ENCODE results near the gene GSDME. TPM values are rescaled to one million over a fixed set of nuclear protein-coding genes. Genes with fewer than 3 reads are reported as not detected.
"Not testable (repeated sequence)": the region's sequence is repeated elsewhere in the genome, so short reads cannot be mapped to it uniquely, and the experiment has no call there.

The GSDME gene
- total RNA-seq, result 10 to 100 TPM; 33.4 to 43.5 TPM
- long read RNA-seq, donor 1, transcript GSDME-215 (10 exons, 2,250 nt), result major isoform, 21 of 34 reads
- long read RNA-seq, donor 1, partial matches to known transcripts, result 5 of 34 reads
- long read RNA-seq, donor 1, other reads (novel, unspliced or antisense), result 5 of 34 reads
- long read RNA-seq, donor 2, transcript GSDME-203 (9 exons, 1,997 nt), result minor isoform, 9 of 181 reads
- long read RNA-seq, donor 2, transcript GSDME-215 (10 exons, 2,250 nt), result major isoform, 134 of 181 reads
- long read RNA-seq, donor 2, transcript GSDME-201 (10 exons, 2,592 nt), result minor isoform, 5 of 181 reads
- long read RNA-seq, donor 2, partial matches to known transcripts, result 20 of 181 reads
- long read RNA-seq, donor 2, other reads (novel, unspliced or antisense), result 10 of 181 reads

DNA sequence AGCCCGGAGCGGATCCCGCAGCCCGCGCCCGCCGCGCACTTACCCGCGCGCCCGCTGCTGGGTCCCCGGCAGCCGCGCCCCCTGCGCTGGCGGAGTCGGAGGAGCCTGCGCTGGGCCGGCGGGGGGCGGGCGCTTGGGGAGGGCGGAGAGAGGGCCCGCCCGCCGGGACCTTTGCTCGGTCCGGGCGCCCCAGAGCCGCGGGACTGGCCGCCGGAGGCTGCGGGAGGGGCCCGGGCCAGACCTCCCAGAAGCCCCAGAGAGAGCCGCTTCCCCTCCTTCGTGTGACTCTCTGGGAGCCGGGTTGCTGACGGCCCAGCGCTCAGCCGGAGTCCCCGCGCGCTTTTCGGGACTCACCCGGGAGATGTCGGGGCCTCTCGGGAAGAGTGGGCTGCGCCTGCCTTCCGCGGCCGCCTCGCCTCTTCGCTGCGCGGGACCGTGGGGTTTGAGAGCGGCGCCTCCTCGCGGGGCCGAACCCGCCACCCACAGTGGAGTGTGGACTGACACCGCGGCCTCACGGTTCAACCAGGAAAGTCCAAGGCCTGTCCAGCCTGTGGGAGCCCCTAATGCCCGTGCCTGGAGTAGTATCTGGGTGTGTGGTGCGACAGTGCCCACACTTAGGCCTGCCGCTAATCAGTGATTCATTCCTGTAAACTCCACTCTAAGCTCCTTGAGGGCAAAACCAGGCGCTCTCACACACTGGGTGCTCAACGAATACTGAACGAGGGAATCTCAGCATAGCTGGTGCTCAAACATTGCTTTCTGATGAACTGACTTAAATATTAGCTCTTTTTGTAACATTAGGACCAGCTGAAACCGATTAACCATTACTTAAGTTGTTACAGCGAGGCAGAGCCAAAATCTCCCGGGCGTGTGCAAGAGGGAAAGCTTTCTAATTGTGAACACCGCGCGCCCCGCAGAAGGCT, at the start of gene GSDME:
GSDME (minus strand) TSS at position 112 of the 923 bp plus-strand sequence. CDS start 7,690 bp downstream, outside the sequence.
- intact Hi-C loops (cut with DNase I), result no loop called here

DNA sequence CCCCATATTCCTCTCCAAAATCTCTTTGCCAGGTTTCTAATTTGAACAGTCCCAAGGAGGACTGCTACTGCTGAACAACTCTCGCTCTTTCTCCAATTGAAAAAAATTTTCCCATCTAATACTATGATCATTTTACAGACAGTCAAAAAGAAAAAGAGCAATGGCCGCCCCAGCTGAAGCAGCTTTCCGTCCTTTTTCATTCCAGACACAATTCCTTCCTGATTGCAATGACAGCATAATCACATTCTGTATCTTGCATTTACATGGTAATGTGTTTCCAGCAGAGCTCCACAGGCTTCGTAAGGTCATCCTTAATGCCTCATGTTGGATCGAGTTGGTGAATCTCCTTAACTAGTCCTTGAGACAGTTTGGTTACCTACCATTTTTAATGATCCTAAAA, 45.0 kb upstream of the GSDME start:
- intact Hi-C loops (cut with DNase I), result no loop called here
- no peak for DNase-seq (ENCODE audit: low spot score)

More for the DNA sequence above, at the start of gene GSDME:
- DNase-seq (ENCODE audit: low spot score), result peak; percentile 87

DNA sequence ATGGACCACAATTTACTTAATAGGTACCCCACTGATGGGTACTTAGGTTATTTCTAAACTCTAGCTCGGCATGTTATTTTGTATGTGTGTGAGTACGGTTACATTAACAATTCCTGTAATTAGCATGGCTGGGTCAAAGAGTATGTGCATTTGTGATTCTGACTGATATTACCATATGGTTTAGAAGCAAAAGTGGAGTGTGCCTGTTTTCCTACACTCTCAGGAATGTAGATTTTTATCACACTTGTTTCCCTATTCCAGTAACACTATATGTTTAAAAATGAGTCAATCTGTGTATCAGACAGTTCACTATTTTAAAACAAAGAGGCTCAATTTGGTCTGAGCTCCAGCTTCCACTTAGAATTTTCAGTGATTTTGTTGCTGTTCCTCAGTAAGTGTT, 44.6 kb upstream of the GSDME start:
- DNase-seq (ENCODE audit: low spot score), result no peak
- intact Hi-C loops (cut with DNase I), result no loop called here

DNA sequence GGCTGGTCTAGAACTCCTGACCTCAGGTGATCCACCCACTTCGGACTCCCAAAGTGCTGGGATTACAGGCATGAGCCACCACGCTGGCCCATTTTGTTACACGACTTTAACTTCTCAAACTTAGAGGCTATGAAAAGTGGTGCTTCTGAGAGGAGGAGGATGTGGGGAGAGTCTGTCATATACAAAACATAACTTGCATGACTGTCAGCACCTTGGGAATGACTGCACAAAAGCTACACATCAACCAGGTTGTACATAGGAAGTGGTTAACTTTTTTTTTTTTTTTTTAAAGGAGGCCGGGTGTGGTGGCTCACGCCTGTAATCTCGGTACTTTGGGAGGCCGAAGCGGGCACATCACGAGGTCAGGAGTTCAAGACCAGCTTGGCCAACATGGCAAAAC, 43.4 kb upstream of the GSDME start:
- intact Hi-C loops (cut with DNase I), result no loop called here
- no peak for DNase-seq (ENCODE audit: low spot score)

DNA sequence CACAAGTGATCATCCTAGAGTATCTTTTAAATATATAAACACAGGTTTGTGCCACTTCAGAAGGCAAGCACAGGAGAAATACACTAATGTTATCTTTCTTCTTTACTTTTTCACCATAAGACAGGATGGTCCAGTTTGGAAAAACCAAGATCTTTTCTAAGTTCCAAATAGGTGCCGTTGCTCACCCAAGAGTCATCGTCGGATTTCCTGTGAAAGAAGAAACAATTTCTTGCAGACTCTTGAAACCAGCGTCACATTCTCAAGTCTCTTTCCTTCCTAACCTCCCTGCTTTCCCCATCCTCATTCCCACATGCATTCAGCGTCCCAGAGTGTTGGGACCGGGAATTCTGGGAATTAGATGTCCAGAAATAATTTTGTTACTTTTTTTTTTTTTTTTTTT, 42.8 kb upstream of the GSDME start:
- intact Hi-C loops (cut with DNase I), result no loop called here
- no peak for DNase-seq (ENCODE audit: low spot score)

DNA sequence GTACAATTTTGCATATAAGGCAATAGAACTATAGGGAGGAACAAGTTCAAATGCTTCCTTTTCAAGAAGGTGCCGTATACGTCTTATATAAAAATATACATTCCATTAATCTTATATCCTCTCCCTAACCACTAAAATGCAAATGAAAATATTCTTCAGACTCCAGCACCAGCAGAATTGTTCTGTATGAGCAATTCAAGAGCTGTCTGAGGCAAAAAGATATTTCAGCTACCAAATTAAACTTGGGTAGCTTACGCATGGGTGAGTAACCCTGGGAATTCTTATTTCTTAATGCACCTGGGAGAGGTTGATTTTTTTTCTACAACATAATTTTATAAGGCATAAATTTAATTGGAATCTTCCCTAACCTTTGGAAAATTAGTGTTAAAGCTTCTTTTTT, 42.2 kb upstream of the GSDME start:
- intact Hi-C loops (cut with DNase I), result no loop called here
- DNase-seq (ENCODE audit: low spot score), result no peak

DNA sequence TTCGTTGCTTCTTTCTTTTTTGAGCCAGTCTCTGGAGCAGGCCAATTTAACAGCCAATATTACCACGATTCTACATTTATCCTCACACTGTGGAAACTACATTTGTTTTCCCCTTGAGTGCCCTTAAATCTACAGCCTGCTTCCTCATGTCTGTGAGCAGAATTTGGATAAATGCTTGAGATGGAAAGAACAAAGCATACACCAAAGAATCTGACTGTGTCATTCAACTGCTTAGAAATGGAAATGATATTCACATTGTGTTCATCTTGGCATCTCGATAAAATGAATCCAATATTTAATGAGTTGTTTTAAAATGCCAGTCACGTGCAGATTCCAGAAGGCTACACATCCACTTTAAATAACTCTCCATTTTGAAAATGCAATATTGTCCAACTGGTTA, 41.0 kb upstream of the GSDME start:
- intact Hi-C loops (cut with DNase I), result no loop called here
- DNase-seq (ENCODE audit: low spot score), result no peak

DNA sequence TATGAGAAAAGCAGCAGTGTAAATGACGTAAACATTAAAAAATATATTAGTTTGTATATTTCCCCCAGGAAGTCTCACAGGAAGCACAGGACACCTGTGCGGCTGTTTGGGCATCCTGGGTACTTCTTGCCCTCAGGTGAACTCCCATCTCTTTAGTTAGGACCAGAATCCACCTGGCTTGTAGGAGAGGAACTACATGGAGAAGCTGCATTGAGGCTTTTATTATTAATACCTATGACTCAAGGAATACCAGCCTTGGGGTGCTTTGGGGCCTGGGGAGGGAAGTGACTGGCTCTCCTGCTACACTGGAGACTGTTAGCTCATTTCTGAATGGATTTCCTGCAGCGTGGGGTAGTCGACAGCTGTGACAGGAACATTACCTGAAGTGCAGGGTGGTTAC, 40.0 kb upstream of the GSDME start:
- intact Hi-C loops (cut with DNase I), result no loop called here
- DNase-seq (ENCODE audit: low spot score), result no peak

DNA sequence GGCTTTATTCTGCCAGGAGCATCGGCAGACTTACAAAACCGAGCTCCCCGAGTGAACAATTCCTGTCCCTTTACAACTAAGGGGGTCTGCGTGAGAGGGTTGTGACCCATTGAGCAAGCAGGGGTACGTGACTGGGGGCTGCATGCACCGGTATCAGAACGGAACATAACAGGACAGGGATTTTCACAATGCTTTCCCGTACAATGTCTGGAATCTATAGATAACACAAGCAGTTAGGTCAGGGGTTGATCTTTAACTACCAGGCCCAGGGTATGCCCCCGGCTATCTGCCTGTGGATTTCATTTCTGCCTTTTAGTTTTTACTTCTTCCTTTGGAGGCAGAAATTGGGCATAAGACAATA, 38.1 kb upstream of the GSDME start:
- DNase-seq (ENCODE audit: low spot score), result no peak
- intact Hi-C loops (cut with DNase I), result no loop called here

DNA sequence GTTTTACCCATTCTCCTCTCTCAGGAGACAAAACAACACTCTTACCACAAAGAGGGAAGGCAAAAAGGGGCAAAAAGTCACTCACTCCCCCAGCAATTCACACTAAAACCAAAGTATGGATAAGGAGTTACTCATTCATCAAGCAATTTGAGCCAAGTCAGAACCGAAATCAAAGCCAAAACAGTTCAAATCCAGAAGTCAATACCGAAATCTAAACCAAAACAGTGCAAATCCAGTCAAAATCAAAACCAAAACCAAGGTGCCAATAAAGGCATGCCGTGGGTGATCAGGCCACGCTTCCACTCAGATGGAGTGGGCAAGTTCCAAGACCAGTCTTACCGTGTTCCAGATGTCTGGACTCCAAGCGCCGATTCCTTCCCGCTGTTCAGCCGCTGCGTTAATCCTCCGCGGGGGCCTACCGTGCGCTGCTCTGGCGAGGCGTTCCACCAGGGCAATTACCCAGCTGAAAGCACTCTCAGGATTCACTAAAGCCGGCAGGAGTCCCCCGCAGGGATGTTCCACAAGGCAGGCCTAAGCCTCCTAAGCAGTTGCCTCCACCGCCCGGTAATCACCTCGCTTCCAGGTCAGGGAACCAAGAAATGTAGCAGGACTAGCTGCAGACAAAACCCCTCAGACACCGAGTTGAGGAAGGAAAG, 37.6 kb upstream of the GSDME start:
- DNase-seq (ENCODE audit: low spot score); intact Hi-C loops (cut with DNase I): not testable (repeated sequence)

DNA sequence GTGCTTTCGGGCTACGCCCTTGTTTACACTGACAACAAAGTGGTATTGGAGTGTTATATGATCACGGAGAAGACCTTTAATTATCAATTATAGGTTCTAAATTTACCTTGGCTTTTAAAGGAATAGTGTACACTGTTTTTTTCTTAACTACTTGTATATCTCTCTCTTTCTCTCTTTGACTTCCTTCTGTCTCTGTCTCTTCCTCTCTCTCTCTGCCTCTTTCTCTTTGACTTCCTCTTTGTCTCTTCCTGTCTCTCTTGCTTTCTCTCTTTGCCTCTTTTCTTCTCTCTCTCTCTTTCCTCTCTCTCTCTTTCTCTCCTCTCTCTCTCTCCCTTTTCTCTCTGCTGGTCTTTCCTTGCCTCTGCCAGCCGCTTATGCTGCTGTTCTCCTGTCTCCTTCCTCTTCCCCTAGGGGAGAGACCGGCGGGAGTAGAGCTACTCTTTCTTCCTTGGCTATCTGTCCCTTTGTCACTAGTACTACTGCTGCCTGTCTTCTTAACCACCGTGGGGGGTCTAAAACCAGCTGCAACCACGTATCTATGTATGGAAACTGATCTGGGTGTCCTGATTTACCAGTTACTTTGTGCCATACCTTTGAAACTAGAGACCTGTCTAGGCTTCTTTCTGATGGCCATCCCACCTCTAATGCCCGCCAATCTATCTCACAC, 36.9 kb upstream of the GSDME start:
- DNase-seq (ENCODE audit: low spot score), result no peak
- intact Hi-C loops (cut with DNase I), result no loop called here

DNA sequence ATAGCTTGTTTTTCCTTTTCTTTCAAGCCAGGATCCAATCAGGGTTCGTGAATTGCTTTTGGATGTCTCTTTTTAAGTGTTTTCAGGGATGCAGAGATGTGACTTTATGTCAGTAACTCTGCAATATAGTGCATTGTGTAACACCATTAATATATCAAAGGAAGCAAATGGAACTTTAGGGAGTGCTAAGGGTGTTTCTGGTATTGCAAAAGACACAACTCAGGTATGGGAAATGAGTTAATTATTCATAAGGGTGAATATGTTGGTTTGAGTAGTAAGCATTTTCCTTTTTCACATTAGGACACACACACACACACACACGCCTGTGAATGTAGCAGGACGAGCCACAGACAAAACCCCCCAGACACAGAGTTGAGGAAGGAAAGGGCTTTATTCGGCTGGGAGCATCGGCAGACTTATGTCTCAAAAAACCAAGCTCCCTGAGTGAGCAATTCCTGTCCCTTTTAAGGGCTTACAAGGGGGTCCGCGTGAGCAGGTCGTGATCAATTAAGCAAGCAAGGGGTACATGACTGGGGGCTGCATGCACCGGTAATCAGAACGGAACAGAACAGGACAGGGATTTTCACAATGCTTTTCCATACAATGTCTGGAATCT, 31.8 kb upstream of the GSDME start:
- intact Hi-C loops (cut with DNase I), result no loop called here
- DNase-seq (ENCODE audit: low spot score), result no peak

DNA sequence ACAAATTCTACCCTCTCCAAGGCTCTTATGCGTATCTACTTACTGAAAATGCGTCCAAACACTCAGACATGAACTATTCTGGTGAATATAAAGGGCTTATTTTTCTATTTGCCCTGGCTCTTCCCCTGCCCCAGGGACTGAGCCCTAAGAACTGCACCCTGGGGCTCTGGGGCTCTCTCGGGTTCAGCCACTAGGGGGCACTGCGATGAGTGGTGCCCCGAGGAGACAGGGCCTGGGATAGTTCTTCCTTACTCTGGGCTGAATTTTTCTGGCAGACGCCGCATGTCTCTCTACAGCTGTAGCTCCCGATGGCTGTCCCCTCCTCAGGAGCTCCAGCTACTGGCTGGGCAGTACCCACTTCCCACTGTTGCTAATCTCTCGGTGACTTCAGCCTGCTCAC, 30.8 kb upstream of the GSDME start:
- intact Hi-C loops (cut with DNase I), result no loop called here
- DNase-seq (ENCODE audit: low spot score), result no peak

DNA sequence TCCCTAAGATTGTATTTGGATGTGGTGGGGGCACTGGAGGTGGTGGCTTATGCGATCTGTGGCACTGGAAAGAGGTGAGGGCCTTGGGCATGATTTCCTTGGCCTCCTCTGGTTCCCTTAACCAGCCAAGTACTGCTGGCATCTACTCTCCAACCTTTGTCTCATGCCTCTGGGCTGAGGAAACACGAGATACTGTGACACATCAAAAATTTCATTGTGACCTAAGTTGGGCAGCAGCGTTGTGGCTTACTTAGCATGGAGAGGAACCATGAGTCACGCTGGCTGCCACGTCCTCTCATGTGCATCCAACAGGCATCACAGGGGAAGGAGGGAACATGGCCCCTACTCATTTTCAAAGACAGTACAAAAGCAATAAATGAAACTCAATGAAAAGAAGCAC, 29.7 kb upstream of the GSDME start:
- intact Hi-C loops (cut with DNase I), result no loop called here
- DNase-seq (ENCODE audit: low spot score), result peak; percentile 86

DNA sequence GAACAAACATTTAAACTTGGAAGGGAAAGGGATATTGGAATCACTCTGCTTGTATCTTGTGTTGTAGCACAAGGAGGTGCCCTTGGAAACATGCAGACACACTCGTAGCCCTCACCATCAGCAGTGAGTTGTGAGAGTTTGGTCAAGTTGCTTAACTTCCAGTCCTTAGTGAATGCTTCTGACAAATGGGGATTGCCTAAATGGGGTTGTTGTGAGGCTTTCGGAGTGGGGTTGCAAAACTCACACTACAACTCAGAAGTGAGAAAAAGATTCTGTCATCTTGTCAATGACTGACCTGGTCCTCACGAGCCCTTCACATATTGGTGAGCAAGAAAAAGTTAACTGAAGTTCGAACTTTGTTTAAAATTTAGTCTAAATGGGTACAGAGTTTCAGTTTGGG, 29.0 kb upstream of the GSDME start:
- intact Hi-C loops (cut with DNase I), result no loop called here
- no peak for DNase-seq (ENCODE audit: low spot score)

DNA sequence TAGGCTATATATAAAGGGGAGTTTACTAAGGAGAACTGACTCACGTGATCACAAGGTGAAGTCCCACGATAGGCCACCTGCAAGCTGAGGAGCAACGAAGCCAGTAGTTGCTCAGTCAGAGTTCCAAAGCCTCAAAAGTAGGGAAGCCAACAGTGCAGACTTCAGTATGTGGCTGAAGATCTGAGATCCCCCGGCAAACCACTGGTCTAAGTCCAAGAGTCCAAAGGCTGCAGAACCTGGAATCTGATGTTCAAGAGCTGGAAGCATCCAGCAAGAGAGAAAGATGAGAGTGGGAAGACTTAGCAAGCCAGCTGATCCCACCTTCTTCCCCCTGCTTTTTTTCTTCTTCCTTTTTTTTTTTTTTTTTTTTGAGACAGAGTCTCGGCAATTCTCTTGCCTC, 27.0 kb upstream of the GSDME start:
- intact Hi-C loops (cut with DNase I), result no loop called here
- DNase-seq (ENCODE audit: low spot score), result no peak

DNA sequence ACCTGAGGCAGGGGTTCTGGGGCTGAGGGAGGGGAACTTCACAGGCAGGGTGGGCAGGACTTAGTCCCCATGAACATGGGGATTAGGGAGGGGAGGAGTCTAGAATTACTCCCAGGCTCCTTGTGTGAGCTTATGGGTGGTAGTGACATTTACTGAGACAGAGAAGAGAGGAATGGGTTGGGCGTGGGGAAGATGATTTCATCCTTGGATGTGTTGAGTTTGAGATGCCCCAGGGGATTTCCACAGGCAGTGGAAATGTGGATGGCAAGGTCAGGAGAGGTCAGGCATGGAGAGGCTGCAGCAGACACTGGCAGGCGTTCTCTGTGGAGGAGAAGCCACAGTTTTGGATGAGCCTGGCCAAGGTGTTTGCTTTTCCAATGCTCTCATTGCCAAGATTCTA, 26.4 kb upstream of the GSDME start:
- intact Hi-C loops (cut with DNase I), result no loop called here
- no peak for DNase-seq (ENCODE audit: low spot score)

DNA sequence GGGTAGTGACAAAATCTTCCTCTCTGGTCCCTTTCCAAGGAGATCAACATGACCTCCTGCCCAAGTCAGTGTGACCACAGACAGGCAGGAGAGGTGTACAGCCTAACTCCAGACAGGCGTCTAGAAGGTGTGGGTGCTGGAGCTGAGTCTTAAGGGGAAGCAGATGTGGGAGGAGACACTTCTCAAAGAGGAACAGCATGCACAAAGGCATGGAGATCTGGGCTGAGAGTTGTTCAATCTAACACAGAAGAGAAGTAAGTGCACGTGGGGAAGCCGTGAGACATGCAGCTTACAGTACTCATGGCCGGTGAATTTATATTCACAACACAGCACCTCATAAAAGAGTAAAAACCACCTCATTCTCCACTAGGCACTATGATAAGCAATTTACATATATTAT, 23.8 kb upstream of the GSDME start:
- no peak for DNase-seq (ENCODE audit: low spot score)
- intact Hi-C loops (cut with DNase I), result no loop called here

DNA sequence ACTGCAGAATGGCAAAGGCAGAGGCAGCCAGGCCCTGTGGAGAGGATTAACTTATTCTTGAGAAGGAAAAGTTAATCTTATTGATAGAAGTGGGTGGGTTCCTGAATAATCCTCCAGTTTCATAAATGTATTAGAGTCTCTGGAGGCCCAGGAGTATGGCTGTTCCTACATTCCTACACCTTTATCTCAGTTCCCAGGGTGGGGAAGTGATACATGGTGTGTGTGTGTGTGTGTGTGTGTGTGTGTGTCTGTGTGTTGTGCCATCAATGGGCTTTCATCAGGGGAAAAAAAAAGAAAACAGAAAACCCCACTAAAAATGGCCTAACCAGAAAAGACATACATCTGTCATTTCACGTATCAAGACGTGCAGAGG, 22.0 kb upstream of the GSDME start:
- no peak for DNase-seq (ENCODE audit: low spot score)

More for the DNA sequence above, 22.0 kb upstream of the GSDME start:
- intact Hi-C loops (cut with DNase I), result no loop called here
